ENCODE results near the gene CCDC92.
A peak's percentile ranks its signal among the peaks of the same experiment; 100 is the strongest.

Gene CCDC92

GRCh38 chr12:123972457-123973401, at the start of gene CCDC92, which contains the start of gene ZNF664:
CCDC92 (minus strand) TSS chr12:123972831; CDS start chr12:123944305, 28,526 bp downstream.
ZNF664 (plus strand) TSS chr12:123973215; CDS start chr12:124012145, 38,930 bp downstream.
- DNase-seq (ENCODE audit: low spot score): peak; percentile 69

GRCh38 chr12:124022161-124022560, 49.5 kb upstream of the CCDC92 start:
- no peak for DNase-seq (ENCODE audit: low spot score)

GRCh38 chr12:124021007-124021406, 48.4 kb upstream of the CCDC92 start:
- DNase-seq (ENCODE audit: low spot score): no peak

- DNase-seq (ENCODE audit: low spot score): no peak
These were observed 47.9 kb upstream of the CCDC92 start for GRCh38 chr12:124020514-124020949.

GRCh38 chr12:124019115-124019514, 46.5 kb upstream of the CCDC92 start:
- no peak for DNase-seq (ENCODE audit: low spot score)

GRCh38 chr12:124018539-124018938, 45.9 kb upstream of the CCDC92 start:
- DNase-seq (ENCODE audit: low spot score): no peak

GRCh38 chr12:124017064-124017463, 44.4 kb upstream of the CCDC92 start:
- DNase-seq (ENCODE audit: low spot score): no peak

GRCh38 chr12:124015494-124016461, 43.1 kb upstream of the CCDC92 start:
- no peak for DNase-seq (ENCODE audit: low spot score)

- no peak for DNase-seq (ENCODE audit: low spot score)
These were observed 40.4 kb upstream of the CCDC92 start for GRCh38 chr12:124013073-124013472.

- DNase-seq (ENCODE audit: low spot score): no peak
These were observed 38.9 kb upstream of the CCDC92 start for GRCh38 chr12:124011435-124012115.

- no peak for DNase-seq (ENCODE audit: low spot score)
These were observed 38.1 kb upstream of the CCDC92 start for GRCh38 chr12:124010687-124011086.

- DNase-seq (ENCODE audit: low spot score): no peak
These were observed 37.1 kb upstream of the CCDC92 start for GRCh38 chr12:124009781-124010180.

- DNase-seq (ENCODE audit: low spot score): no peak
These were observed 36.0 kb upstream of the CCDC92 start for GRCh38 chr12:124008595-124008994.

- no peak for DNase-seq (ENCODE audit: low spot score)
These were observed 35.4 kb upstream of the CCDC92 start for GRCh38 chr12:124007826-124008570.

- no peak for DNase-seq (ENCODE audit: low spot score)
These were observed 34.4 kb upstream of the CCDC92 start for GRCh38 chr12:124006846-124007713.

- no peak for DNase-seq (ENCODE audit: low spot score)
These were observed 33.6 kb upstream of the CCDC92 start for GRCh38 chr12:124006085-124006845.

GRCh38 chr12:124004233-124004875, 31.7 kb upstream of the CCDC92 start:
- DNase-seq (ENCODE audit: low spot score): no peak

- DNase-seq (ENCODE audit: low spot score): no peak
These were observed 30.0 kb upstream of the CCDC92 start for GRCh38 chr12:124002654-124003053.

All from hematopoietic multipotent progenitor cell treated with erythropoietin and hydrocortisone succinate and interleukin-3 and kit ligand, for 15 days (in vitro differentiated cells).